C4-2B (cell line): Measurements from ENCODE around the gene GLS.

Experiments used
- CTCF ChIP-seq: fragments of 450-650 bp; conservative IDR thresholded peaks from 2 replicates; pipeline ENCODE4 v1.5.1; 2017; ENCODE audit warnings: mild to moderate bottlenecking
- ZFX ChIP-seq: fragments of 450-650 bp; IDR thresholded peaks from 2 replicates; pipeline ENCODE4 v1.6.1; 2017

DNA sequence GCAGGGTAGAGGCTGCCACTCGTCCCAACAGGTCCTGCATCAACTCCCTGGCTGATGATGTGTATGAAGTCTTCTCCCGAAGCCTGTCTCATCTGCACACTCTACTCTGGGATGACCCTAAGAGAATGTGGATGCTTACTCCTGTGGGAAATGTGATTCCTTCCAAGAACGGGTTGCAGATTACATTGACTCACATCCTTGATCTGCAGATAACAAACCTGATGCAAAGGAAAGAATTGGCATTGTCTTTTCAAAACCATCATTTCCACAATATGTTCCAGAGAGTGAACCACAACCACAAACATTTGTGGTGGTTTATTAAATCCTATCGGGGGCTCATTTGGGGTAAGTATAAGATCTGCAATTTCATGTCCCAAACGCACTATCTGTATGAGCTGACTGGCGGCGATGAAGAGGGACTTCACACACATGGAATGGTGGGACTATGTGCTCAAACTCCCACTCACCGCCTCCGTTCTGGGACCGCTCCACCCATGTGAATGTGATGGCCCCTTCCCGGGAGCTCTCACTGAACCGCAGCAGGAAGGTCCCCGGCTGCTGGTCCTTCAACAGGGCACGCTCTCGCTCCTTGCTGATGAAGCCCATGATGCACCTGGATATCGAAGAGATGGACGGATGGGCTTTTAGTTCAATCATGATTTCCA lies 97.9 kb downstream of the GLS start:
- TF ChIP-seq CTCF (no peak), ZFX (no peak)
